Measurements from ENCODE around the gene TGM2.

Gene TGM2

GRCh38 chr20:38198238-38198861, 33.3 kb upstream of the TGM2 start:
- no peak for DNase-seq

GRCh38 chr20:38197619-38198018, 32.5 kb upstream of the TGM2 start:
- DNase-seq: no peak

- no peak for DNase-seq
Measured at GRCh38 chr20:38197217-38197616, 32.1 kb upstream of the TGM2 start.

DNA sequence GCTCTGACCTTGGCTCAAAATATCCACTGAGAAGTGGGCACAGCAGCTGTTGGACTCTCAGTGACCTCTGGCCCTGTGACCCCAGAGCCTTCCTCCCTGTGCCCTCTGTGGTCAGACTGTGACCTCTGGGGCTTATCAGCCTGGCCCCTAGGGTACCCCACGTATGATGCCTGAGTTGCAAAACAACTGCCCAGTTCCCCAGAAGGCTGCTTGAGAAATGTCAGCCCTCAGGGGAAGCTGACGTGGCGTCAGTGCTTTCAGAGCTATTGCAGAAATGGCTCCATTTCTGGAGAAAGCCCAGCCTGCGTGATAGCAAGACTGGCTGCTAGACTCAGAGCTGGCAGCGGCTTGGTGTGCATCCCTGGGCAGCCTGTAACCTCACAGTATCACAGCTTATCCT, 31.5 kb upstream of the TGM2 start:
- DNase-seq: no peak

DNA sequence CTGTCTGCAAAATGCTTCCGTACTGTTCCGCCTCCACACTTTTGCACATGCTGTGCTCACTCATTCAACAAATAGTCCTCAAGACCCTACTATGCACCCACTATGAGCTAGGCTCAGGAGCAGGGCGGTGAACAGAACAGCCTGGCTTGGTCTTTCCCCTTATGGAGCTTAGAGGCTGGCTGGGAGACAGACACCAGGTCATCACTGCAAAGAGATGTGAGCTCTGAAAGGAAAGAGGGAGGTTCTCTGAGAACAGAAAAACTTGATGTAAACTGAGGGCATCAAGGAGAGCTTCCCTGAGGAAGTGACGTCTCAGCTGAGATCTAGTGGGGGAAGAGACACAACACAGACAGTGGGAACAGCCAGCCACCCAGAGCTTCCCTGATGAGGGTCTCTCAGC, 31.0 kb upstream of the TGM2 start:
- DNase-seq: no peak

DNA sequence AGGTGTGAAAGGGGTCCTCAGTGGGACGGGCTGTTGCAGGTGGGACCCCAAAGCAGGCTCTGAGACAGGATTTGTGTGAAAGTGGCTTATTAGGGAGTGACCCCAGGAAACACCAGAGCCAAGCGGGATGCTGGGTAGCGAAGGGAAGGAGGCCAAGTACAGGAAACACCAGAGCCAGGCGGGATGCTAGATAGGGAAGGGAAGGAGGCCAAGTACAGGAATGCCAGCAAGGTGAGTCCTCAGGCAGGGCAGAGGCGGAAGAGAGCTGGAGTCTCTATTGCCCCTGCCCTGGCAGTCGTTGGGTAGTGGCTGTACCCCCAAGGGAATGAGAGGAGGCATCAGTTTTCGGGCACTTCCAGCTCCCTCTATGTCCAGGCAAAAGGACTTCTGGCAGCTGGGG, 30.5 kb upstream of the TGM2 start:
- DNase-seq: no peak

DNA sequence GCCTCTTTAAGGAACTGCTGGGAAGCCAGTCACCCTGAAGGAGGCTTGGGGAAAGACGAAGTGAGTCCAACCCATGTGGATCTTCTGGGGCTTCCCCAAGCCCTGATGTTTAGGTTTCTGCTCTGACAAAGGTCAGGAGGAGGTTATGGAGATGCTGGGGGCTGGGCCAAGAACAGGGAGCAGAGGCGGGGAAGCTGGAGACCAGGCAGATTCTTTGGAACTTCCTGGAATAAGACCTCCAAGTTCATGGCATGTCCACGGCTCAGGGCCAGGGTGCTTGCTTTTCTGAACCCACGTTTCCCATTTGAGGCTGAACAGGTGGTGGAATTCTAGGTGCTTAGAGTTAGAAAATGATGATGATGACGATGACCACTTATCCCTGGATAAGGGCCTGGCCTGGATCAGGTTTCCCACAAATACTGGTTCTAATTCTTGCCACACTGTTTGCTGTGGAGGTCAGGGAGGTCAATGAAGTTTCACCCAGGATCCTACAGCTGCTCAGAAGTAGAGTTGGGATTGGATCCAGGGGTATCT, 30.0 kb upstream of the TGM2 start:
- DNase-seq: no peak

DNA sequence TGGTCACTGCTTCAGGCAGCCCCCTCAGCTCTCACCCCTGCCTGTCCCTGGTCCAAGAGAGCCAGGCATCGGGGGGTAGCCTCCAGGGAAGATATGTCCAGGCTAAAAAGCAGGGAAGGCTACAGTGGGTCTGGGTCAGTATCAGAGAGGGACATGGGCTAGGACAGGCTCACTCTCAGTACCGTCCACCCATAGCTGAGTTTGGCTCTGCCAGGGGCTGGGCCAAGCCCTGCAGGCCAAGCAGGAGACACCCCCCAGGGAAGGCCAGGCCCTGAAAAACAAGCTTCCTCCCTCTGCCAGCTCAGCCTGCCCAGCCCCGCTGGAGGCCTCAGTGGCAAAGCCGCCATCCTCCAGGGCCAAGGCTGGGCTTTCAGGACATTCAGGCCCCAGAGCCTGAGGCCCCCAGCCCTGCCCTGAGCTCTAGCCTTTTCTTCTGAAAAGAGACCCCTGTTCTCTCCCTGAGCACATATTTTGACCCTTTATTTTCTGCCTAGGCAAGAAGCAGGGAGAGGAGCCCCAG, 28.6 kb upstream of the TGM2 start:
- DNase-seq: no peak

DNA sequence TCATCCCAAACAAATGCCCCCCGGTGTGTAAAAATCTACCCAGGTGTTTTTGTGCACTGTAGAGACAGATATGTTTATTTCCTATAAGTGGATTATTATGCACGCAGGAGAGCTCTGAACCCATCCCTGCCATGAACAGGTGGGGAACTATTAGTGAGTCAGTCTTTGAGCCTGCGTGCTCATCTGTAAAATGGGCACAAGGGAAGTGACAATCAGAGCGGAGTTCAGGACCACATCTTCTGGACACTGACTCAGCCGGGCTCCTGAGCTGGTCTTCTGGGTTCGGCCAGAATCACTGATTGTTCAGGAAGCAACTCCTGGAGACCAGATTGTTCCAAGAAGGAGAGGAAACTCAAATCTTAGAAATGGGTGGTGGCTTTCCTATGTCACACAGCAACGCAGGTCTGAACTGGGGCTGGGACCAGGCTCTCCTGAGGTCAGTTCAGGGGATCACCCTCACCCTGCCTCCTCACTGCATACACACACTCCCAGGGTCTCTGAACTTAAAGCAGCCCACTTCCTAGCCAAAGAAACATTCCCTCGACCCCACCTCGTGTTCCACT, 27.3 kb upstream of the TGM2 start:
- no peak for DNase-seq

DNA sequence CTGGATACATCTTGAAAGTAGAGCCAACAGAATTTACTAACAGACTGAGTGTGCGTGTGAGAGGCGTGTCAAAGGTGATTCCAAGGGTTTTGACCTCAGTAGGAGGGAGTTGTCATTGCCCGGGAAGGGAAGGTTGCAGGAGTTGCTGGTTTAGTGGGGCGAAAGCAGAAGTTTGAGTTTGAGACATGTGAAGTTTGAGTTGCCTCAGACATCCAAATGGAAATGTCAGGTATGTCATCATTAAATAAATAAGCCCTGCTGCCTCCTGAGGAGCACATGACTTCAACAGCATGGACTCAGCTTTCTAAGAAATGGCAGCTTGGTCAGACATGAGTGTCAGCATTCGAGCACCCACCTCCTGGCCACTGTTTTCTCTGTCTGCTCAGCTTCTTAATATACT, 26.6 kb upstream of the TGM2 start:
- DNase-seq: no peak

DNA sequence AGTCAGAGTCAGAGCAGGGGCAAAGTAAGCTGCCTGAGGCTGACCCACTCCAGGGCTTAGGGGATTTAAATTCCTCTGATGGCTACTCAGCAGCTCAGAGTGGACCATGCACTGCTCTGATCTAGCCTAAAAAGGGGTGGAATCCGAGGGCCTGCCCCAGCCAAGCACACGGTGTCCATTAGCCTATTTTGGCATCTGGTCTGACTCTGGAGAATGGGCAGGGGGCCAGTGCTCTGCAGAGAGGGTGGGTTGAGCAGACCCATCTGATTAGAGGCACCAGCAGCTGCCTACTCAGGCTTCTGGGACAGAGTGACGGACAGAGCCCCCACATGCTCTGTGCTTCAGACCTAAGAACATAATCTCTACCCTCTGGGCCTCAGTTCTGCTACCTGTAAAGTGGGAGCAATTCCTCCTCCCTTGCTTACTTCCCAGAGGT, 25.9 kb upstream of the TGM2 start:
- DNase-seq: no peak

DNA sequence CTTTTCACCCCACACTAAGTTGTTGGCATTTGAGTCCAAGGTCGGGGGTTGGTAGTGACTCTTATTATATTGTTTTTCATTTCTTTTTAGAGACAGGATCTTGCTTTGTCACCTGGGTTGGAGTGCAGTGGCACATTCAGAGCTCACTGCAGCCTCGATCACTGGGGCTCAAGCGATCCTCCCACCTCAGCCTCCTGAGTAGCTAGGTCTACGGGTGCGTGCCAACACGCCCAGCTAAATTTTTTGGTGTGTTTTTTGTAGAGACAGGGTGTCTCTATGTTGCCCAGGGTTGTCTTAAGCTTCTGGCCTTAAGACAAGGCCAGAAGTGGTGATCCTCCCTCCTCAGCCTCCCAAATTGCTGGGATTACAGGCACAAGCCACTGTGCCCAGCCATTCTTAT, 25.1 kb upstream of the TGM2 start:
- no peak for DNase-seq

DNA sequence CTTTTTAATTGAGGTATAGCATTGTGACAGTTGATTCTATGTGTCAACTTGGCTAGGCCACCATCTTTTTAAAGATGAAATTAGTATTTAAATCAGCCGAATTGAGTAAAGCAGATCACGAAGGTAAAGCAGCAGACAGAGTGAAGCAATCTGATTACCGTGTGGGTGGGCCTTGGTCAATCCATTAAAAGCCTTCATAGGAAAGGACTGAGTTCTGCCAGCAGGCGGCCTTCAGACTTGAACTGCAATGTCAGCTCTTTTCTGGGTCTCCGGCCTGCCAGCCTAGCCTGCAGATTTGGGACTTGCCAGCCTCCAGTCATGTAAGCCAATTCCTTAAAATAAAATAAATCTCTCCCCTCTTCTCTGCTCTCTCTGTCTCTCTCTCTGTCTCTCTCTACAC, 22.4 kb upstream of the TGM2 start:
- DNase-seq: peak; percentile 44

GRCh38 chr20:38186788-38187221, 21.7 kb upstream of the TGM2 start:
- DNase-seq: no peak

GRCh38 chr20:38184101-38184500, 19.0 kb upstream of the TGM2 start:
- no peak for DNase-seq

DNA sequence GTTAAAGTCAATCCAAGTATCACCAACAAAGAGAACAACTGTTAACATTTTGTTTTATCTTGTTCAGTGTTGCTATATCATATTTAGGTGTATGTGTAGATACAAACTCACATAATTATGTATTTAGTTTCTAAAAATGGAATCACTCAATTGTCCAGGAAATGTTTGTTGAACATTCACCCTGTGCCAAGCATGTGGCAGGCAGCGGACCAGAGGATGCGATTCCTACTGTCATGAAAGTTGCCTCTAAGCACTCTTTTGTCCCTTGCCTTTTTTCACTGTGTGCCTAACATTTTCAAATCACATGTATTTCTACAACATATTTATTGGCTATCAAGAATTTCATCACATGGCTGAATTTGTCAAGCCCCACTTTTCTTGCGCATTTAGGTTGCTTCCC, 16.9 kb upstream of the TGM2 start:
- no peak for DNase-seq

- DNase-seq: no peak
Measured at GRCh38 chr20:38181207-38181801, 16.2 kb upstream of the TGM2 start.

GRCh38 chr20:38180781-38181180, 15.7 kb upstream of the TGM2 start:
- no peak for DNase-seq

DNA sequence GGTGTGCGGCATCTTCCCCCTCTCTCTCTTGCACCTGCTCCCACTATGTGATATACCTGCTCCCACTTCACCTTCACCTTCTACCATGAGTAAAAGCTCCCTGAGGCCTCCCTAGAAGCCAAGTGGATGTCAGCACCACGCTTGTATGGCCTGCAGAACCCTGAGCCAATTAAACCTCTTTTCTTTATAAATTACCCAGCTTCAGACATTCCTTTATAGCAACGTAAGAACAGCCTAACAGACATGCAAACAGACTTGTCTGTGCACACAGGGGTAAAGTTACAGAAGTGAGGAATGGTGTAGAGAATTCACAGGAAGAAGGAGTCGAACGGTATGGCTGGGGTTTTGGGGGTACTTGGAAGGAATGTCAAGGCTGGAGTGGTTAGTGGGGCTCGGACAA, 14.8 kb upstream of the TGM2 start:
- no peak for DNase-seq

DNA sequence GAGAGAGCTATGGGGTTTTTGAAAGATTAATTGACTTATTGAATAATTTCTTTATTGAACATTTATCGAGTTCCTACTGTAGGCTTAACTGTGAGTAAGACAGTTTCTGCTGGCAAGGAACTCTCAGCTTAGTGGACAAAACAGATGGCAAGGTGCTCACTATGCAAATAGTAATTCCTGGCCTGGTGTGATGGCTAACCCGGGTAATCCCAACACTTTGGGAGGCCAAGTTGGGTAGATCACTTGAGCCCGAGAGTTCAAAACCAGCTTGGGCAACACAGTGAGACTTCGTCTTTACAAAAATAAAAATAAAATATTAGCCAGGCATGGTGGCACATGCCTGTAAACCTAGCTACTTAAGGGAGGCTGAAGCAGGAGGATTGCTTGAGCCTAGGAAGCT, 13.5 kb upstream of the TGM2 start:
- no peak for DNase-seq

DNA sequence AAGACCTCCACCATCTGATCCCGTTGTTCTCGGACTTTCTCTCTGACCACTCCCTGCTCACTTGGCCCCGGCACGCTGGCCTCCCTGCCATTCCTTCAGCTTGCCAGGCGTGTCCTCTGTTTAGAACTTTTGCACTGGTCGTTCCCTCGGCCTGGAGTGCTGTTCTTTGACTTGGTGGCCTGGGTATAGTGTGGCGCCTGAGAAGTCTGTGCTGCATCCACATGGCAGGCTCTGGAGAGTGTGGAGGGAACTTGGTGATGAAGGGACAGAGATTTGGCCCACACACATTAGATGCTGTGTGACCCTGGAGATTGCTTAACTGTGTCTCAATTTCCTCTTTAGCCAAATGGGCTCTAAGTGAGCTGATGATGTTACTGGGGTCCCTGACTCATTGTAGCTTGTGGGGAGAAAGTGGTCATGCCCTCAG, 13.0 kb upstream of the TGM2 start:
- no peak for DNase-seq

DNA sequence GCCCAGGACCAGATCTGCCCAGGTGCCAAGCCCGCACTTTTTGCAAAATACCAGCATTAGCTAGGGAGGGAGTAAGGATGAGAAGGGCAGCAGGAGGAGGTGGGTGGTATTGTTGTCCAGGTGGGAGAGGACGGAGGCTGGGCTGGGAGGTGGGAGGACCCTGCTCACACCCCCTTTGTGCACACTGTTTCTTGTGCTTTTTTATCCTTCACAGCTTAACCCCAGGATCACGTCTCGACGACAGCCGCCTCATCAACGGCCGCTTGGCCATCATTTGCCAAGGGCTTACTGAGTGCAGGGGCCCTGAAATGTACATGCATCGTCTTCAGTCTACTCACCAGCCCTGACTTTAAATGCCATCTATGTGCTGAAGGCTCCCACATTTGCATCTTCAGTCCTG, 12.1 kb upstream of the TGM2 start:
- DNase-seq: no peak

DNA sequence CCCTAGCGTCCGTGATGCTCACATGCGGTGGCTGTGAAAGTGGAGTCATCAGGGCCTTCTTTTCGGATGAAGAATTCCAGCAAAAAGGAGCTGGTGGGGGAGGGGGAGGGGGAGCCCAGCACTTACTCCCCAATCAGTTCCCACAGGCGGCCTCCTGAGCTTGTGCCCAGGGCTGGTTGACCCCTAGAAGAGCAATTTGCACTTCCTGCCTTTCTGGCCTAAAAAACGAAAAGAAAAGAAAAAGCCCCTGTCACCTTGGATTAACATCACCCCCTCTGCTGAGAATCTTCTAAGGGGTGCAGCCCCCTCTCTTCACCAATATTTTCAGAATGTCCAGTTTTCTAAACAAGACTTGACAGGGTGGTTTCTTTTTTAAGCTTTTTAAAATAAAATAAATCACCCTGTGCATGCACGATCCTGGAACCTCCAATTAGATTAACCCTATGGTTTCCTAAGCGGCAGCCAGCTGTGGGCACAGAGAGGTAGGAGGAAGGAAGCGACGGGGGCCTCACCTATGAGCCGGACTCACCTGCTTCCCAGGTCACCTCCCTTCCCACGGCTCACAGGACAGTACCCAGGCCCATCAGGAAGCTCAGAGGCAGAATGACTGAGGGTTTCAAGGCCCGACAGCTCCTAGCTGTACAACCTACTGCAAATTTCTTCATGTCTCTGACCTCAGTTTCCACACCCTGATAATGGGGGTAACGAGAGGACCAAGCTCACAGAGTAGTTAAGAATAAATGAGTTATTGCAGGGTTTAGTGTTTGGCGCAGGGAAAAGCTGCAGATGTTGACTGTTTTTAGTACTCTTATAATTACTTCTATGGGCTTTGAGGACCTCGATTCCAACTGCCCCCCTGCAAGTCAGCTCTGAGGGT, 10.5 kb upstream of the TGM2 start:
- DNase-seq: peak; percentile 78
